Liver (tissue), 9 donors: ENCODE data around the gene HIP1. TPM values are rescaled to one million over a fixed set of nuclear protein-coding genes. Genes with fewer than 3 reads are reported as not detected.

Experiments used
- DNase-seq: peaks from one replicate; pipeline ENCODE4 v3.0.0-alpha.2; 2017; ENCODE audit warnings: low spot score
- H3K27ac ChIP-seq, 2 donors: one replicate each; pipeline ENCODE4 v1.7.0; 2013; ENCODE audit warnings: inconsistent platforms in 2 of 2, low read length in 2 of 2, control low read depth in 1 of 2, low read depth in 1 of 2, mild to moderate bottlenecking in 1 of 2
- H3K27me3 ChIP-seq, 4 donors: one replicate each; pipeline versions ENCODE4 v1.6.1 to v1.7.0; 2013; ENCODE audit warnings: low read length in 3 of 4, inconsistent platforms in 1 of 4, mild to moderate bottlenecking in 1 of 4, moderate library complexity in 1 of 4; ENCODE audit not compliant: control insufficient read depth in 4 of 4, insufficient read depth in 4 of 4
- H3K36me3 ChIP-seq, 4 donors: one replicate each; pipeline versions ENCODE4 v1.6.1 to v1.7.0; 2013; ENCODE audit warnings: low read length in 3 of 4, mild to moderate bottlenecking in 3 of 4, low read depth in 1 of 4, moderate library complexity in 1 of 4; ENCODE audit not compliant: control insufficient read depth in 4 of 4, insufficient read depth in 3 of 4
- H3K4me1 ChIP-seq, 4 donors: one replicate each; pipeline versions ENCODE4 v1.6.1 to v1.7.0; 2013; ENCODE audit warnings: low read length in 3 of 4, mild to moderate bottlenecking in 3 of 4, moderate library complexity in 1 of 4; ENCODE audit not compliant: control insufficient read depth in 4 of 4, insufficient read depth in 4 of 4
- H3K4me3 ChIP-seq, 3 donors: one replicate each; pipeline versions ENCODE4 v1.6.1 to v1.7.0; 2013; ENCODE audit warnings: low read length in 3 of 3, control low read depth in 1 of 3, low read depth in 1 of 3, mild to moderate bottlenecking in 1 of 3
- H3K9ac ChIP-seq, 2 donors: one replicate each; pipeline ENCODE4 v1.7.0; 2013; ENCODE audit warnings: low read length in 2 of 2, mild to moderate bottlenecking in 2 of 2, moderate library complexity in 2 of 2, control low read depth in 1 of 2, low read depth in 1 of 2
- H3K9me3 ChIP-seq, 4 donors: one replicate each; pipeline versions ENCODE4 v1.6.1 to v1.7.0; 2013; ENCODE audit warnings: low read length in 3 of 4; ENCODE audit not compliant: control insufficient read depth in 4 of 4
- ATF3 ChIP-seq: IDR thresholded peaks from 2 replicates; pipeline ENCODE4 v1.6.1; 2016; ENCODE audit warnings: antibody characterized with exemption
- CTCF ChIP-seq: fragments of 150-350 bp; IDR thresholded peaks from 2 replicates; pipeline ENCODE4 v1.5.1; 2017; ENCODE audit warnings: improper control_type of control experiment, low read depth, low read length; ENCODE audit not compliant: missing input control
- EGR1 ChIP-seq, 2 donors: IDR thresholded peaks; 2 replicates each; pipeline ENCODE4 v1.6.1; 2016 to 2018; ENCODE audit warnings: antibody characterized with exemption in 2 of 2, low read depth in 2 of 2
- FOXA1 ChIP-seq: IDR thresholded peaks from 2 replicates; pipeline ENCODE4 v1.6.1; 2016; ENCODE audit warnings: antibody characterized with exemption
- FOXA2 ChIP-seq: IDR thresholded peaks from 2 replicates; pipeline ENCODE4 v1.6.1; 2016; ENCODE audit warnings: antibody characterized with exemption
- GABPA ChIP-seq, 2 donors: IDR thresholded peaks in 1 of 2; conservative IDR thresholded peaks in 1 of 2; 2 replicates each; pipeline ENCODE4 v1.6.1; 2016; ENCODE audit warnings: antibody characterized with exemption in 2 of 2, mild to moderate bottlenecking in 1 of 2, moderate library complexity in 1 of 2
- HNF4A ChIP-seq, 2 donors: conservative IDR thresholded peaks; 2 replicates each; pipeline ENCODE4 v1.6.1; 2016; ENCODE audit warnings: antibody characterized with exemption in 2 of 2, mild to moderate bottlenecking in 2 of 2
- HNF4G ChIP-seq: IDR thresholded peaks from 2 replicates; pipeline ENCODE4 v1.6.1; 2016; ENCODE audit warnings: antibody characterized with exemption
- JUND ChIP-seq, 2 donors: IDR thresholded peaks; 2 replicates each; pipeline ENCODE4 v1.6.1; 2016; ENCODE audit warnings: antibody characterized with exemption in 2 of 2
- MAX ChIP-seq: IDR thresholded peaks from 2 replicates; pipeline ENCODE4 v1.6.1; 2016; ENCODE audit warnings: antibody characterized with exemption
- NR2F2 ChIP-seq: IDR thresholded peaks from 2 replicates; pipeline ENCODE4 v1.6.1; 2016; ENCODE audit warnings: antibody characterized with exemption
- RAD21 ChIP-seq, 2 donors: IDR thresholded peaks; 2 replicates each; pipeline ENCODE4 v1.6.1; 2016; ENCODE audit warnings: antibody characterized with exemption in 2 of 2, mild to moderate bottlenecking in 2 of 2
- REST ChIP-seq: IDR thresholded peaks from 2 replicates; pipeline ENCODE4 v1.6.1; 2016; ENCODE audit warnings: antibody characterized with exemption, mild to moderate bottlenecking
- RXRA ChIP-seq, 2 donors: IDR thresholded peaks; 2 replicates each; pipeline ENCODE4 v1.6.1; 2017 to 2018; ENCODE audit warnings: antibody characterized with exemption in 2 of 2, mild to moderate bottlenecking in 1 of 2
- SP1 ChIP-seq: IDR thresholded peaks from 2 replicates; pipeline ENCODE4 v1.6.1; 2018; ENCODE audit warnings: antibody characterized with exemption, mild to moderate bottlenecking
- TAF1 ChIP-seq: conservative IDR thresholded peaks from 2 replicates; pipeline ENCODE4 v1.6.1; 2016; ENCODE audit warnings: antibody characterized with exemption, mild to moderate bottlenecking
- YY1 ChIP-seq: IDR thresholded peaks from 2 replicates; pipeline ENCODE4 v1.6.1; 2016; ENCODE audit warnings: antibody characterized with exemption, mild to moderate bottlenecking
- ZBTB33 ChIP-seq: IDR thresholded peaks from 2 replicates; pipeline ENCODE4 v1.6.1; 2016; ENCODE audit warnings: antibody characterized with exemption
- WGBS: extraction: QIAGEN DNeasy Blood & Tissue Kit; methylation state at CpG from one replicate; pipeline ENCODE4 v1.1.7; 2013; 5-methylcytosine and 5-hydroxymethylcytosine counted together
- polyA plus RNA-seq, 2 donors: library from polyadenylated mRNA; stranded (reverse) in 1 of 2; unstranded in 1 of 2; fragments of 200-250 nt in 1 of 2; fragments of >200 nt in 1 of 2; fragmentation: Nextera tagmentation in 1 of 2; extraction: Ambion mirVana in 1 of 2; gene quantifications; one replicate each; pipeline versions ENCODE4 v1.2.1 to v1.2.3, GENCODE V29; 2013 to 2015
- total RNA-seq, 2 donors: library from RNA; depleted of rRNA; stranded (reverse); fragments of >200 nt; gene quantifications; one replicate each; pipeline ENCODE4 v1.2.3, GENCODE V29; 2014
- donor health status: healthy.
- donor health status: healthy.
- donor health status: healthy.
- donor health status: healthy.
- donor health status: healthy.

Gene HIP1
- total and polyA plus RNA-seq, 4 donors: 3.8 to 13.6 (median 7.8) TPM

- no peak overlapping the region for H3K4me3 ChIP-seq
- H3K27me3 ChIP-seq: no peaks in the 10 kb centered on the region
- DNase-seq: no peak
- no peak overlapping the region for H3K27ac ChIP-seq
- WGBS: 86% methylated on average over 8 of the region's 8 CpGs
- TF ChIP-seq GABPA (IDR thresholded peaks at IDR 0.05 in 1 of 2, conservative IDR thresholded peaks at IDR 0.05 in 1 of 2) (no peak), JUND (IDR thresholded peaks at IDR 0.05) (no peak), CTCF (no peak), ATF3 (no peak), YY1 (no peak), RAD21 (IDR thresholded peaks at IDR 0.05) (no peak), HNF4G (no peak), REST (no peak), FOXA2 (no peak), TAF1 (no peak), HNF4A (conservative IDR thresholded peaks at IDR 0.05) (no peak), EGR1 (IDR thresholded peaks at IDR 0.05; ENCODE audit: low read depth in 2 of 2) (no peak), RXRA (IDR thresholded peaks at IDR 0.05) (no peak), SP1 (no peak), NR2F2 (no peak), MAX (no peak), ZBTB33 (no peak), FOXA1 (no peak)
- no peak overlapping the region for H3K9ac ChIP-seq
- H3K4me1 ChIP-seq: peaks cover 0 to 9% (median 4%) of the 10 kb centered on the region in 4 donors
- no peaks in the 10 kb centered on the region for H3K36me3 ChIP-seq
- H3K9me3 ChIP-seq: peaks cover 0 to 3% (median 0%) of the 10 kb centered on the region in 4 donors
These were observed 98.5 kb downstream of the HIP1 start for GRCh38 chr7:75640201-75640600.

GRCh38 chr7:75639886-75640190 lies 98.9 kb downstream of the HIP1 start:
- Histone ChIP-seq H3K9ac (no peak overlapping the region), H3K4me3 (peak overlapping the region in 1 of 3 donors; percentile 88), H3K36me3 (no peaks in the 10 kb centered on the region), H3K9me3 (peaks cover 0 to 3% (median 0%) of the 10 kb centered on the region in 4 donors), H3K4me1 (peaks cover 0 to 9% (median 4%) of the 10 kb centered on the region in 4 donors), H3K27me3 (no peaks in the 10 kb centered on the region), H3K27ac (peak overlapping the region in 1 of 2 donors; percentile 54)
- WGBS: 28% methylated on average over 7 of the region's 7 CpGs
- no peak for DNase-seq
- TF ChIP-seq SP1 (no peak), HNF4G (no peak), FOXA1 (no peak), YY1 (no peak), GABPA (IDR thresholded peaks at IDR 0.05 in 1 of 2, conservative IDR thresholded peaks at IDR 0.05 in 1 of 2) (no peak), MAX (no peak), REST (no peak), CTCF (no peak), ATF3 (no peak)
